NCI-H1436 treated with DMSO at 0.1 percent for 48 hours (cell line): ENCODE measurements around the gene CADM2.
A peak's percentile ranks its signal among the peaks of the same experiment; 100 is the strongest.
"Not testable (repeated sequence)": the region's sequence is repeated elsewhere in the genome, so short reads cannot be mapped to it uniquely, and the experiment has no call there.

Experiments
- DNase-seq: peaks from one replicate; lab custom pipeline; 2025; lab: John Stamatoyannopoulos, UW

Gene CADM2

DNA sequence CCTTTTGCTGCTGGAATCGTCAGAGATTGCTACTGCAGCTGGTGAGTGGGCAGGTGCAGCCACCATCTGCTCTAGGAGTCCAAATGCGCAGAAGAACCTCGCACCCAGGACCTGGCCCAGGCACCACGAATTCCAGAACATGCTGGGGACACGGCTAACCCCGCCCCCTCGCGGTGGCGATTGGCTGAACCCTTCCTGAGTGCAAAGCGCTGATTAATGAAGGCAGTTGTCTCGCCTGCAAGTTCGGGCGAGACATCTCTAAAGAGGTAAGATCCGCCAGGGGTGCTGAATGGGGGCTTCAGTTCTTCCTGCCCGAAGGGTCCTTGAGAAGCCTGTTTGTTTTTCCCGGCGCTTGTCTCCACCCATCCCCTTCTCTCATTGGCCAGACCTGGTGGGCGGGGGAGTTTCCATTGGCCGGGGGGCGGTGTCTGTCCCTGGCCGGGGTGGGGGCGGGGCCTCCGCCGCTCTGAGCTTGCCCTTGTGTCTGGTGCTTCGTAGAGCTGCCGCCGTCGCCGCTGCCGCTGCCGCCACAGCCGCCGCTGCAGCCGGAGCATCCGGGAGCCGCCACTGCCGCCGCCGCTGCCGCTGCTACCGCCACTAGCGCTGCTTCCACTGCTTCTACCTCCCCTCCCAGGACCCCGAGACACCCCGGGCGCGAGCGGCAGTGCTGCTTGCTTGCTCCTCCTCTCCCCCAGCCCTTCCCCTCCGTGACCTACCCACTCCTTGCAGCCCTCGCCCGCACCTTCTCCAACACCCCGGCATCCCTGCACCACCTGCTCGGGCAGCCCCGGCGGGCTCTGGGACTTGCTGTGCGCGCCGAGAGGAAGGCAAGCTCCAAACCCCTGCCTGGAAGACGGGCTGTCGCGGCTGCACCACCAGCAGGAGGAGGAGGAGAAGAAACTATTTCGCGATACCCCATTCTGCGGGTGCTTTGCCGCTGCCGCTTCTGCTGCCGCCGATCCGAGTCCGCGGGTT lies at the start of gene CADM2:
Gene CADM2 (plus strand): TSS at position 495 of the 975 bp plus-strand sequence.
- DNase-seq: peak; percentile 67

DNA sequence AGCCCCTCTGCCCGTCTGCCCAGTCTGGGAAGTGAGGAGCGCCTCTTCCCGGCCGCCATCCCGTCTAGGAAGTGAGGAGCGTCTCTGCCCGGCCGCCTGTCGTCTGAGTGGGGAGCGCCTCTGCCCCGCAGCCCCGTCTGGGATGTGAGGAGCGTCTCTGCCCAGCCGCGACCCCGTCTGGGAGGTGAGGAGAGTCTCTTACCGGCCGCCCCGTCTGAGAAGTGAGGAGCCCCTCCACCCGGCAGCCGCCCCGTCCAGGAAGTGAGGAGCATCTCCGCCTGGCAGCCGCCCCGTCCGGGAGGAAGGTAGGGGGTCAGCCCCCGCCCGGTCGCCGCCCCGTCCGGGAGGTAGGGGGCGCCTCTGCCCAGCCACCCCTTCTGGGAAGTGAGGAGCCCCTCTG lies 40.2 kb upstream of the CADM2 start:
- not testable (repeated sequence) for DNase-seq

GRCh38 chr3:84922682-84923081 lies 36.1 kb upstream of the CADM2 start:
- no peak for DNase-seq

DNA sequence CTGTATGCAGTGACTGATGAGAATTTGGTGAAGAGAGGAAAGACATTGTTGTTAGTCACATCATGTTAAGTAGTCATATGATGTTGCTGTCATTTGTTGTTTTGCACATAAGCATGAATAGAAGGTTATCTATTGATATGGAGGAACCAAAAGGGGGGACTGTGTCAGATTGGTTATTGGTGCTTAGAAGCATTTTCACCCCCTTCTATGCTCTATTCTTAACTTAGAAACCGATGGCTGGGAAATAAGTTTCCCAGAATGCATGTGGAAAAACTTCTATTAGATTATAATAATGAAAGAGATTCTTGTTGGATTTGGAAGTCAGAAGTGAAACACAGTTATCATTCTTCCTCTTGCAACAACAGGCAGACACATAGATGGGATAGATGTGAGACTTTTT lies 33.2 kb upstream of the CADM2 start:
- no peak for DNase-seq

- no peak for DNase-seq
Observed at GRCh38 chr3:84943379-84943778, 15.4 kb upstream of the CADM2 start.

DNA sequence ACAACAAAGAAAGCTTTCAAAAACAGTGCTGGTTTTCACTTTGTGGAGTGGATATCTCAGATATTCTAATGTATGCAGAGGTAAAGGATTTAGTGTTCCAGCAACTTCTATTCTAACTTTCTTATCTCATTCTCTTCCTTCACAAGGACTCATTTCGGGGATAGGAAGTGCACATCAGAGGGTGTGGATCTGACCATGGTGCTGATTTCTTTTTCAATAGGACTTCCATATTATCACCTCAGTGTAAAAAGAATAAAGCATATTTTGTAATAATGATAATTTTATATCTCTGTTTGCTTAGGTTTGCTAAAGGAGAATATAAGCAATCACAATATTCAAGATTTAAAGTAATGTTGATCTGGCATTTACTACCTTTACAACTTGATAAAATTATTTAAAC lies 12.5 kb upstream of the CADM2 start:
- DNase-seq: no peak

- DNase-seq: no peak
Observed at GRCh38 chr3:84959470-84960271, 882 bp downstream of the CADM2 start.

DNA sequence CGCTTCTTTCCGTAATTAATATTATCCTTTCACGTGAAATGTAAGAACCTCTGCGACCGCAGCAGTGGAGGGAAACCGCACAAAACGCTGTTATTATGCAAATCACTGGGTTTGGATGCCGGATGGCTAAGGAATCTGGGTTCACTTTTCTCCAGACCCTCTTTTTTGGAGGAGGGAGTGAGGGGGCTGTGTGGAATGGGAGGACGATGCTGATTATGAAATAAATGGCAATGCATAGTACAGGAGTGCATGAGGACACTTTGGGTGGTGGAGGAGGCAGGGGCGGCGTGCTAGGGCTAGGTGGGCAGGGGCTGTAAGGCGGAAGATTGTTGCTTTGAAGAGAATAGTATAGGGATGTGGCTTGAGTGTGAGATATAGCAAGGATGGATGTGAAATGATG lies 1.8 kb downstream of the CADM2 start:
- DNase-seq: no peak

- DNase-seq: no peak
Observed at GRCh38 chr3:84961011-84961410, 2.2 kb downstream of the CADM2 start.

DNA sequence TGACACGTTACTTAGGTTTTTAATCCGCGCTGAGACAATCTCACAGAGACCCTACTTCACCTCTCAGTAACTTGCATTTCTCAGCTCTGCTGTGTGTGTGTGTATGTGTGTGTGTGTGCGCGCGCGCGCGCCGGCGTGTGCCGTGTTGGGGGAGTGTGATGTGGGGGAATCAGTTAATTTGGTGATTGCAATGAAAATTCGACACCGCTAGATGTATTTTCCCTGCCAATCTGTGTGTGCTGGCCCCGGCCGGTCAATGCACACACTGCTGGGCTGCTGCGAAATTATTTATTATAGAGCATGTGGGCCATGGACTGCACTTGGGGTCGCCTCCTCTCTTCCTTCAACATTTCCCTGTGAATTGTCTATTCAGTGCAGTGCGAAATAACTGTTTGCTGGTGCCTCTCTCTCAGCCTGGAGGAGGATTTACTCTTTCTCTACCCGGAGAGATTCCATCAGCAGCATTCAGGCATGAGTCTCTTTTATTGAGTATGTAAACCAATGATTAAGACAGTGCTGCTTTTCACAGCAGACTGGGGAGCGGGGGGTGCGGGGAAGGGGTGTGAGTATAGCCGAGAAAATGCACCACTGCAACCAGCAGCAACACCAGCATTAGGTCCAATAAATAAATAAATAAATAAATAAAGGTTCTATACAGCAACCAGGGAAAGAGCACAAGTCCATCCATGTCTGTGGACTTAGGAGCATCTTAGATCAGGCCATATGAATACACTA lies 2.9 kb downstream of the CADM2 start:
- no peak for DNase-seq

- no peak for DNase-seq
Observed at GRCh38 chr3:84962415-84962814, 3.6 kb downstream of the CADM2 start.

- no peak for DNase-seq
Observed at GRCh38 chr3:84963137-84963536, 4.3 kb downstream of the CADM2 start.

DNA sequence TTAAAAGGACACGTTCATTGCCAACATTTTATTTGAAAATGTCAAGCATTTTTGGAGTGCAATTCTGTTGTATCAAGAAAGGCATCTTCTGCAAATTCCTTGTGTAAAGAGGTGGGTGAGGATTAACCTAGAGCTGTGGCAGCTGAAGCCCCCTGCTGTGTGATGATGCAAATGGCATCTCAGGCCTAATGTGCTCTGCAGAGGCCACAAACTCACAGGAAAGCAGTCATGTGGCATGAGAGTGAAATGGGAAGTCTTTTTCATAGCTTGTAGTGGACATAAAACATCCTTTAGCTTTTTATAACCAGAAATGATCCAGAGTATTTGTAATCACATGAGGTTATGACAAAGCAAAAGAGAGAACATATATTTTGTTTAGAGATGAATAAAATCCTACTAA lies 6.4 kb downstream of the CADM2 start:
- no peak for DNase-seq

GRCh38 chr3:84967767-84968581 lies 9.2 kb downstream of the CADM2 start:
- DNase-seq: no peak

GRCh38 chr3:84968701-84969235 lies 10.0 kb downstream of the CADM2 start:
- DNase-seq: no peak

GRCh38 chr3:84974347-84974746 lies 15.6 kb downstream of the CADM2 start:
- DNase-seq: no peak

DNA sequence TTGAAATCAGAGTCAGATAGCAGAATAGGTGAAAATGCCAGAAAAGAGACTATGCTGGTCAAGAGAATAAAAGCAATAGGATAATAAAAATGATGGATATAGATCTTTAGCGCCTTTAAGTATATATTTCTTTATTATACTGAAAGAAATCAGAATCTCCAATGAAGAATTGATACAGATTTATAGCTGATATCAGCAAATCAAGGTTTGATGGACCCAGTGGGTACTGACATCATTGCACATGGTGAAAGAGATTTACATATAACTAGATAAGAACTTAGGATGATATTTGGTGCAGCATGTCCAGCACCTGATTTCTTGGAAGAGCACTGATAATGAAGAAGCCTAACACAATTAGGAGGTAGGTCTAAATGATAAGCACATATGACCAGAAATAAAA lies 18.2 kb downstream of the CADM2 start:
- DNase-seq: no peak

DNA sequence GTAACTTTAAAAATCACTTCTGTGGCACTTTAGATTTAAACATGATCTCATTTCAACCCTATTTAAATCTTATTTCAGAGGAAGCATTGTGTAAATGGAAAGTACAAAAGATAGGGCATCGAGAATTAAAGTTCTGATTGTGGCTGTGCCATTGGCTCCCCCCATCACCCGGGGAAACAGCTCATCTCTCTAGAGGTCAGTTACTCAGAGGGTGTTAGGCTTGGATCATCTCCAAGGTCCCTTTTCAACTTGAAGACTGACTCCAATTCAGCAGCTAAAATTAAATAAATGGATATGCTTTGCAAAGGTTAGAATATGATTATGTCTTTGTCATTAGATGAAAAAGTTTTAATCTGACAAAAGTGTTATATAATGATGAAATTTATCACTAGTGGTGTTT lies 20.1 kb downstream of the CADM2 start:
- no peak for DNase-seq

DNA sequence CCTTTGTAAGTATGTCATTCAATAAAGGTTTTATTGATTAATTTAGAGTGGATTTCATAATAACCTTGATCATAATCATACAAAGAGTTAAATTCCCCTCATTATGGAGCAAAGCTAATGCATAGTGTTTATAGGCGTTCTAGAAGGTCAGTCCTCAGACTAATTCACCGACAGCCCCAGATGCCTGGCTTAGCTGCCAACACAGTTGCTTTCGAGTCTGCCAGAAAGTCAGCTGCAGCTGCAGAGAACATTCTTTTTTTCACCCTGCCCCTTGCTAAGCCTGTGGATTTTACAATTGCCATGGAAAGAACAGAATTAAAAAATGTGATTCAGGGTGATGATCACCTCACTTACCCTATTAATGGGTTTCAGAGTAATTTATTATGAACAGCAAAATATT lies 21.2 kb downstream of the CADM2 start:
- no peak for DNase-seq

DNA sequence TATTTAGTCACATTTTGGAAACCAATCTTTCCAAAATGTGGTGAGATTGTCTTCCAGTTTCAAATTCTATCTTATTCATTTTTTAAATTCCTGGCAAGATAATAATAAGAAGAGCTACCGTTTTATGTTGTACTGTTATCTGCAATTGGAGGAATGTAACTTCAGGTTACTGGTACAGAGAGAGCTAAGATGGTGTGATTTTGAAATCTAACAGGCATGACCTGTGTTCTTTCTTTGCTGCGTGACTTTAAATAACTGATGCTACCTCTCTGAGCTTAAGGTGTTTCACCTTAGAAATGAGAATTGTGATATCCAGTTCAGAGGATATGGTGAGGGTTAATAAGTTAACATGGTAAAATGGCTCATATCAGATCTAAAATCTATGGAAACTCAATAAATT lies 21.7 kb downstream of the CADM2 start:
- DNase-seq: no peak

GRCh38 chr3:84983490-84983889 lies 24.7 kb downstream of the CADM2 start:
- no peak for DNase-seq
